HG03432 (cell line): ENCODE data around the gene CFAP97.
A peak's percentile ranks its signal among the peaks of the same experiment; 100 is the strongest.
"Not testable (repeated sequence)": the region's sequence is repeated elsewhere in the genome, so short reads cannot be mapped to it uniquely, and the experiment has no call there.

Source experiments
- ATAC-seq: cut with Tn5 transposase; IDR thresholded peaks from one replicate; pipeline ENCODE4 v1.9.1; 2021; ENCODE audit warnings: mild to moderate bottlenecking, moderate library complexity; ENCODE audit not compliant: unreplicated experiment

The CFAP97 gene

GRCh38 chr4:185224597-185224996 lies 20.8 kb upstream of the CFAP97 start:
- ATAC-seq, result no peak

- no peak for ATAC-seq
These were observed 18.8 kb upstream of the CFAP97 start for GRCh38 chr4:185222598-185222997.

GRCh38 chr4:185221912-185222311 lies 18.1 kb upstream of the CFAP97 start:
- ATAC-seq, result no peak

GRCh38 chr4:185221491-185221890 lies 17.7 kb upstream of the CFAP97 start:
- no peak for ATAC-seq

GRCh38 chr4:185219551-185220344 lies 15.9 kb upstream of the CFAP97 start:
- ATAC-seq, result peak; percentile 86

GRCh38 chr4:185218312-185218711 lies 14.5 kb upstream of the CFAP97 start:
- ATAC-seq, result no peak

- ATAC-seq, result no peak
These were observed 13.7 kb upstream of the CFAP97 start for GRCh38 chr4:185217408-185217975.

GRCh38 chr4:185215261-185215660 lies 11.5 kb upstream of the CFAP97 start:
- ATAC-seq, result no peak

- ATAC-seq, result peak; percentile 45
These were observed 10.1 kb upstream of the CFAP97 start for GRCh38 chr4:185213877-185214276.

- no peak for ATAC-seq
These were observed 8.8 kb upstream of the CFAP97 start for GRCh38 chr4:185212581-185212980.

GRCh38 chr4:185211641-185212040 lies 7.8 kb upstream of the CFAP97 start:
- ATAC-seq, result no peak

- ATAC-seq, result no peak
These were observed 7.2 kb upstream of the CFAP97 start for GRCh38 chr4:185211035-185211434.

GRCh38 chr4:185210102-185210981 lies 6.5 kb upstream of the CFAP97 start:
- peak; percentile 17 for ATAC-seq

GRCh38 chr4:185209852-185210101 lies 6.0 kb upstream of the CFAP97 start:
- peak; percentile 21 for ATAC-seq

- peak; percentile 83 for ATAC-seq
These were observed 5.4 kb upstream of the CFAP97 start, which contains the start of gene SNX25 for GRCh38 chr4:185209031-185209851. Gene SNX25 (plus strand): TSS chr4:185209598. CDS start chr4:185209827, 229 bp downstream.

GRCh38 chr4:185207466-185207865 lies 3.7 kb upstream of the CFAP97 start:
- no peak for ATAC-seq

GRCh38 chr4:185205697-185206342 lies 2.0 kb upstream of the CFAP97 start:
- ATAC-seq, result no peak

GRCh38 chr4:185205073-185205472 lies 1.3 kb upstream of the CFAP97 start:
- ATAC-seq, result not testable (repeated sequence)

GRCh38 chr4:185204238-185204910 lies 574 bp upstream of the CFAP97 start:
- ATAC-seq, result no peak

GRCh38 chr4:185202984-185203485 lies 765 bp downstream of the CFAP97 start:
- peak; percentile 4 for ATAC-seq
